Sigmoid colon (tissue), 7 donors: ENCODE data around the gene PHKB. TPM values are rescaled to one million over a fixed set of nuclear protein-coding genes. Genes with fewer than 3 reads are reported as not detected.

ENCODE experiments used
- DNase-seq: peaks from one replicate; pipeline ENCODE4 v3.0.0-alpha.2; 2019
- H3K27ac ChIP-seq, 4 donors: fragments of 200-600 bp; sonication (generic); one replicate each; pipeline ENCODE4 v1.5.1; 2016 to 2019; ENCODE audit warnings: mild to moderate bottlenecking in 1 of 4
- H3K27me3 ChIP-seq, 3 donors: fragments of 200-600 bp; sonication (generic); one replicate each; pipeline ENCODE4 v1.5.1; 2019; ENCODE audit warnings: mild to moderate bottlenecking in 1 of 3
- H3K36me3 ChIP-seq, 4 donors: fragments of 200-600 bp; sonication (generic); one replicate each; pipeline ENCODE4 v1.5.1; 2016 to 2019
- H3K4me1 ChIP-seq, 4 donors: fragments of 200-600 bp; sonication (generic); one replicate each; pipeline ENCODE4 v1.5.1; 2017 to 2019
- H3K4me3 ChIP-seq, 4 donors: fragments of 200-600 bp; sonication (generic); one replicate each; pipeline ENCODE4 v1.5.1; 2017 to 2019; ENCODE audit warnings: mild to moderate bottlenecking in 2 of 4, moderate library complexity in 1 of 4
- H3K9me3 ChIP-seq, 4 donors: fragments of 200-600 bp in 3 of 4; sonication (generic) in 3 of 4; one replicate each; pipeline versions ENCODE4 v1.5.1 to v1.6.1; 2013 to 2019
- EP300 ChIP-seq, 4 donors: sonication (generic); formaldehyde crosslinking; IDR thresholded peaks; one replicate each; pipeline ENCODE4 v1.6.1; 2017; ENCODE audit warnings: antibody characterized with exemption in 4 of 4
- POLR2A ChIP-seq, 2 donors: fragments of 450-650 bp; IDR thresholded peaks; one replicate each; pipeline ENCODE4 v1.6.1; 2016; ENCODE audit warnings: antibody characterized with exemption in 2 of 2, mild to moderate bottlenecking in 2 of 2, moderate library complexity in 2 of 2
- POLR2AphosphoS5 ChIP-seq, 4 donors: sonication (generic); formaldehyde crosslinking; IDR thresholded peaks; one replicate each; pipeline ENCODE4 v1.6.1; 2017; ENCODE audit warnings: antibody characterized with exemption in 4 of 4
- WGBS, 2 donors: extraction: QIAGEN DNeasy Blood & Tissue Kit; methylation state at CpG; one replicate each; pipeline ENCODE4 v1.1.7; 2013; 5-methylcytosine and 5-hydroxymethylcytosine counted together
- intact Hi-C: fragments of 100-400 bp; cut with DNase I; formaldehyde crosslinking; loops from one replicate; pipeline ENCODE4 v1.15.1; 2023
- polyA plus RNA-seq, 3 donors: library from polyadenylated mRNA; stranded (reverse); fragments of 200-250 nt; gene quantifications; one replicate each; pipeline ENCODE4 v1.2.3, GENCODE V29; 2013
- small RNA-seq, 3 donors: library from RNA; depleted of rRNA; stranded (forward); fragments of <200 nt; gene quantifications; one replicate each; pipeline ENCODE3, GENCODE V24; 2016
- total RNA-seq, 4 donors: library from RNA; depleted of rRNA; stranded (reverse); fragments of >200 nt; gene quantifications; one replicate each; pipeline ENCODE4 v1.1.0, GENCODE V29; 2016
- TF ChIP-seq, protein P1 (sequence below), 4 experiments: fragments of 450-650 bp in 3 of 4; fragments of 200-600 bp in 1 of 4; IDR thresholded peaks; one replicate each; pipeline ENCODE4 v1.5.1; 2016 to 2019; ENCODE audit warnings: antibody characterized with exemption in 4 of 4, mild to moderate bottlenecking in 3 of 4, moderate library complexity in 2 of 4
- donor health status: healthy with polysubstance abuse.
- donor health status: Bipolar disorder and iron deficiency.
- donor health status: healthy.

PHKB gene
- total and polyA plus RNA-seq, 7 donors, result 24.6 to 95.6 (median 60.5) TPM

DNA sequence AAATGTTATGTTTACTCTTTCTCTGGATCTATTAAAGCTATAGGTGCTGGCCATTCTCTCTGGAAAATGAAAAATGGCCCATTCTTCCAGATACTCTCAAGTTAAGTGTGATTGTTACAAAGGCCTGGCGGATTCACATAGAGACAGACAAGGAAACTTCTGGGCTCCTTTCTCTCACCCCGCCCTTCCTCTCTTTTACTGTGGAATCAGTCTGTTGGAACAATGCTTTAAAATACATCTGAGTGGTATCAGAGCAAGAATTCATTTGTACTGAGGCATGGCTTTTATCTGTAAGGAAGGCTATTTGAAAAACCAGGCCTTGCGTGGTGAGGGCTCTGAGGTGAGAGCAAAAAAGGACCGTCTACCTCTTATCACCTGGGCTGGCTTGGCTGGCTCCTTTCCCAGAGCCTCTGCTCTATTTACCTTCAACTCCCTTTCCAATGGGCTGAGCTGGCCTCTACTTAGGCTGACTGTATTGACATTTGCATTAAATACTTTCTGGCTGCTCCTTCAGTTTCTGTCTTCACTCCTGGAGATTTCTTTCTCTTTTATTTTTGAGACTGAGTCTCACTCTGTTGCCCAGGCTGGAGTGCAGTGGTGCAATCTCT lies 274.0 kb downstream of the PHKB start:
- 37 to 68% methylated on average over 4 of the region's 4 CpGs for WGBS, 2 donors
- TF ChIP-seq, protein P1, sequence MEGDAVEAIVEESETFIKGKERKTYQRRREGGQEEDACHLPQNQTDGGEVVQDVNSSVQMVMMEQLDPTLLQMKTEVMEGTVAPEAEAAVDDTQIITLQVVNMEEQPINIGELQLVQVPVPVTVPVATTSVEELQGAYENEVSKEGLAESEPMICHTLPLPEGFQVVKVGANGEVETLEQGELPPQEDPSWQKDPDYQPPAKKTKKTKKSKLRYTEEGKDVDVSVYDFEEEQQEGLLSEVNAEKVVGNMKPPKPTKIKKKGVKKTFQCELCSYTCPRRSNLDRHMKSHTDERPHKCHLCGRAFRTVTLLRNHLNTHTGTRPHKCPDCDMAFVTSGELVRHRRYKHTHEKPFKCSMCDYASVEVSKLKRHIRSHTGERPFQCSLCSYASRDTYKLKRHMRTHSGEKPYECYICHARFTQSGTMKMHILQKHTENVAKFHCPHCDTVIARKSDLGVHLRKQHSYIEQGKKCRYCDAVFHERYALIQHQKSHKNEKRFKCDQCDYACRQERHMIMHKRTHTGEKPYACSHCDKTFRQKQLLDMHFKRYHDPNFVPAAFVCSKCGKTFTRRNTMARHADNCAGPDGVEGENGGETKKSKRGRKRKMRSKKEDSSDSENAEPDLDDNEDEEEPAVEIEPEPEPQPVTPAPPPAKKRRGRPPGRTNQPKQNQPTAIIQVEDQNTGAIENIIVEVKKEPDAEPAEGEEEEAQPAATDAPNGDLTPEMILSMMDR (IDR thresholded peaks at IDR 0.05), result no peak
- TF ChIP-seq POLR2AphosphoS5 (IDR thresholded peaks at IDR 0.05) (no peak), POLR2A (IDR thresholded peaks at IDR 0.05) (no peak), EP300 (IDR thresholded peaks at IDR 0.05) (no peak)
- DNase-seq, result no peak
- peaks cover 0 to 3% (median 0%) of the 10 kb centered on the region in 4 donors for H3K9me3 ChIP-seq
- intact Hi-C loops, result no loop called here
- H3K27me3 ChIP-seq, result peaks cover 0 to 5% (median 0%) of the 10 kb centered on the region in 3 donors
- H3K4me3 ChIP-seq, result no peak overlapping the region
- H3K4me1 ChIP-seq, result no peaks in the 10 kb centered on the region
- no peak overlapping the region for H3K27ac ChIP-seq
- H3K36me3 ChIP-seq, result no peaks in the 10 kb centered on the region

DNA sequence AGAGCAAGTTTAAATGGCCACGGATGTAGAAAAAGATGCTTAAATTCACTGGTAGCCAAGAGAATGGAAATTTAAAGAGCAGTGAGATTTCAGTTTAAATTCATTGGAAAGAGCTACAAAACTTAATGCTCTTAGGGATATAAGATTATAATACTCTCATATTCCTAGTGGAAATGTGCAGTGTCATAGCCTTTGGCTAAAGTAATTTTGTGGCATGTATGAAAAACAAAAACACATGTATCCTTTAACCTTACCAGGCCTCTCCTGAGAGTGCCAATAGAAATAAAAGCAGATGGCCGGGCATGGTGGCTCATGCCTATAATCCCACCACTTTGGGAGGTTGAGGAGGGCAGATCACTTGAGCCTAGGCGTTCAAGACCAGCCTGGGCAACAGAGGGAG lies 289.2 kb downstream of the PHKB start:
- Histone ChIP-seq H3K4me3 (no peak overlapping the region), H3K9me3 (no peaks in the 10 kb centered on the region), H3K36me3 (no peaks in the 10 kb centered on the region), H3K4me1 (no peaks in the 10 kb centered on the region), H3K27ac (no peak overlapping the region), H3K27me3 (no peaks in the 10 kb centered on the region)
- TF ChIP-seq EP300 (IDR thresholded peaks at IDR 0.05), result no peak
- TF ChIP-seq, protein P1 (IDR thresholded peaks at IDR 0.05), result no peak
- WGBS, 2 donors, result 84 to 89% methylated on average over 3 of the region's 3 CpGs
- intact Hi-C loops, result no loop called here
- no peak for DNase-seq

Small RNA genes within 50 kb of the gene (small RNA-seq; reads per million reads assigned to genes)
- gene RNA5SP425, result 0 to 0.22 (median 0.06) reads per million in 3 donors

Other genes starting within 250 kb of the PHKB start
- gene ITFG1, start 268 bp upstream of the PHKB start, total RNA-seq, result 10 to 100 TPM; 36.0 to 59.3 (median 43.7) TPM
- gene ITFG1, start 268 bp upstream of the PHKB start, polyA plus RNA-seq, result 10 to 100 TPM; 12.0 to 33.7 (median 13.4) TPM